Measurements from ENCODE around the gene RRBP1. TPM values are rescaled to one million over a fixed set of nuclear protein-coding genes. Genes with fewer than 3 reads are reported as not detected.

The RRBP1 gene
- total RNA-seq, 1 donor from 2014 or later, result 73.1 TPM

DNA sequence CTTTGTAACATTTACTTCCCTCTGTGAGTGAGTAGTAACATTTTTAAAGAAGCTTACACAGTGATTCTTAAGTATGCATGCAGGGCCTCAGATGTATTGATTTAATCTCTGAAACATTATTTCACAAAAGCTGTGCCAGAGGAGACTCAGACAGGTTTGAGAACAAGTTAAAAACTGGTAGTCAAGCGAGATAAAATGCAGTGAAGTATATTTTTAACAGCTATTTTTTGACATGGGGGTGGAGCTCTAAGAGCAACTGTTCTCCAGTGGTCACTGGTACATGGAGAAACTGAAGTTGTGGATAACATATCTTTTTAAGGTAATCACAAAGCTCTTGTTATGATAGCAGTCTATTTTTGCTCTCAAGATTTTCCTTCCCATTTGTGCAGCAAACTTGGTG lies 91.8 kb downstream of the RRBP1 start:
- TF ChIP-seq CTCF (conservative IDR thresholded peaks at IDR 0.05; ENCODE audit: low read depth, low read length), result no peak
- DNase-seq (ENCODE audit: low read depth), result no peak
- no peak overlapping the region for H3K4me3 ChIP-seq (ENCODE audit: low read depth, low read length)

DNA sequence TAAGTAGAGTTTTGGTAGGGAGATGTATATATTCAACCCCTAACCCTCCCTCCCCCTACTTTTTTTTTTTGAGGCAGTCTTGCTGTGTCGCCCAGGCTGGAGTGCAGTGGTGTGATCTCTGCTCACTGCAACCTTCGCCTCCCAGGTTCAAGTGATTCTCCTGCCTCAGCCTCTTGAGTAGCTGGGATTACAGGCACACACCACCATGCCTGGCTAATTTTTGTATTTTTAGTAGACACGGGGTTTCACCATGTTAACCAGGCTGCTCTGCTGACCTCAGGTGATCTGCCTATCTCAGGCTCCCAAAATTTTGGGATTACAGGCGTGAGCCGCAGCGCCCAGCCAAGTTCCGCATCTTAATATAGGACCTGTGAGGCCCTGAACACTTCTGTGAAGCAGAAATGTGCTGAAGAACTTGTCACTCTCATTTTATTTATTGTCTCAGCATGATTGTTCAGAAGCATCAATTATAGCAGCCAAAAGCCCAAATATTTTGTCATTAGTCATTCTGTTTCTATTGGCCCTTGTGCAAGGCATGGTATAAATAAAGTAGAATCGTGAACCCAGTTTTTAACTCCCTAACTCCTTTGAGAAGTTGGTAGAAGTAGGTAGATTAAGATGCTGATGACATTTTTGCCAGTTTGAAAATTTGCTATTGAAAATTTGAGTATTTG lies 92.7 kb downstream of the RRBP1 start:
- H3K4me3 ChIP-seq (ENCODE audit: low read depth, low read length), result no peak overlapping the region
- no peak for TF ChIP-seq CTCF (conservative IDR thresholded peaks at IDR 0.05; ENCODE audit: low read depth, low read length)
- no peak for DNase-seq (ENCODE audit: low read depth)

DNA sequence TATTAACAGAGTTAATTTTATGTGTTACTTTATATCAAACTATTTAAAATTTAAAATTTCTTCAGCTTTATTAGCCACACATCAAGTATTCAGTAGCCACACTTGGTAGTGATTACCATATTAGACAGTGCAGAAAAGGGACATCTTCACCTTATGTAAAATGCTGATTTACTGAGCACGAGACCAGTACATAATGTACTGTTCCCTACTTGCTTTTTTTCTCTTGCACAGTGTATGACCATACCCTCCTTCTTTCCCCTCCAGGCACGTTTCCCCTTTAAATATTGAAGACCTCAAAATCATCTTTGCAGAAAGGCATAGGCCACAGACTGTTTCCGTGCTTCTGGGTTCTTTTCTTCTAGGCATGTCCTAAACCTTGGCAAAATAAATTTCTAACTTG lies 94.2 kb downstream of the RRBP1 start:
- H3K4me3 ChIP-seq (ENCODE audit: low read depth, low read length), result no peak overlapping the region
- TF ChIP-seq CTCF (conservative IDR thresholded peaks at IDR 0.05; ENCODE audit: low read depth, low read length), result no peak
- no peak for DNase-seq (ENCODE audit: low read depth)

DNA sequence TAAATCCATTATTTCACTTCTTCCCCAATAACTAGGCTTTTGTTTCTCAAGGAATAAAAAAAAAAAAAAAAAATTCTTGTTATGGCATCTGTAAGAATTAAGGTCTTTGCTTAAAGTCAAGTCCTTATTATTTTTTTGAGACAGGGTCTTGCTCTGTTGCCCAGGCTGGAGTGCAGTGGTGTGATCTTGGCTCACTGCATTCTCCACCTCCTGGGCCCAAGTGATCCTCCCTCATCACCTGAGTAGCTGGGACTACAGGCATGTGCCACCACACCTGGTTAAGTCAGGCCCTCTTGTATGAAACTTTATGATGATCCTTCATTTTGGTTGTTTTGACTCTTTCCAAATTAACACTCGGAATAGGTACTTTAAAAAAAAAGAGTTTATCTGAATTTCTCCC lies 94.9 kb downstream of the RRBP1 start:
- H3K4me3 ChIP-seq (ENCODE audit: low read depth, low read length), result no peak overlapping the region
- no peak for DNase-seq (ENCODE audit: low read depth)
- TF ChIP-seq CTCF (conservative IDR thresholded peaks at IDR 0.05; ENCODE audit: low read depth, low read length), result no peak

DNA sequence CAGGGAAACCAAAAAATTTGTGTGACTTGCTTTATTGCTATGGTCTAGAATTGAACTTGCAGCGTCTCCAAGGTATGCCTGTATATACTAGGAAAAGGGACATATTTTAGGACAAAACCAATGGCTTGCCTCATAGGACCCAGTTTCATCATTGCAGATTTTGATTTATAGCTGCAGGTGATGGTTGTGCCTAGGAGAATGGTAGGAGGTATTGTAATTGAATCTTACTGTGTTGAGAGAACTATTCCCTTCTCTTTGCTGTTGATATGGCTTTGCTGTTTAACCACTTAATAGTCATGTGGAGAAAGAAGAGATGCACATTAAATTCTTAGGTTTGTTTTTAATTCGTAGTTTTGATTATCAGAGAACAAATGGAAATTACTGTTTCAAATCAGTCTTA lies 95.8 kb downstream of the RRBP1 start:
- TF ChIP-seq CTCF (conservative IDR thresholded peaks at IDR 0.05; ENCODE audit: low read depth, low read length), result no peak
- no peak overlapping the region for H3K4me3 ChIP-seq (ENCODE audit: low read depth, low read length)
- no peak for DNase-seq (ENCODE audit: low read depth)

GRCh38 chr20:17584689-17585088 lies 97.4 kb downstream of the RRBP1 start:
- no peak for TF ChIP-seq CTCF (conservative IDR thresholded peaks at IDR 0.05; ENCODE audit: low read depth, low read length)
- no peak for DNase-seq (ENCODE audit: low read depth)
- no peak overlapping the region for H3K4me3 ChIP-seq (ENCODE audit: low read depth, low read length)

- no peak for DNase-seq (ENCODE audit: low read depth)
- no peak for TF ChIP-seq CTCF (conservative IDR thresholded peaks at IDR 0.05; ENCODE audit: low read depth, low read length)
- H3K4me3 ChIP-seq (ENCODE audit: low read depth, low read length), result no peak overlapping the region
These were observed 98.9 kb downstream of the RRBP1 start for GRCh38 chr20:17583126-17583525.

Measured in epithelial cell of proximal tubule (primary cell).